ENCODE data around the gene MAP2K6. TPM values are rescaled to one million over a fixed set of nuclear protein-coding genes. Genes with fewer than 3 reads are reported as not detected.

MAP2K6 gene
- total and polyA plus RNA-seq, 10 donors = 3.4 to 36.3 (median 10.2) TPM

DNA sequence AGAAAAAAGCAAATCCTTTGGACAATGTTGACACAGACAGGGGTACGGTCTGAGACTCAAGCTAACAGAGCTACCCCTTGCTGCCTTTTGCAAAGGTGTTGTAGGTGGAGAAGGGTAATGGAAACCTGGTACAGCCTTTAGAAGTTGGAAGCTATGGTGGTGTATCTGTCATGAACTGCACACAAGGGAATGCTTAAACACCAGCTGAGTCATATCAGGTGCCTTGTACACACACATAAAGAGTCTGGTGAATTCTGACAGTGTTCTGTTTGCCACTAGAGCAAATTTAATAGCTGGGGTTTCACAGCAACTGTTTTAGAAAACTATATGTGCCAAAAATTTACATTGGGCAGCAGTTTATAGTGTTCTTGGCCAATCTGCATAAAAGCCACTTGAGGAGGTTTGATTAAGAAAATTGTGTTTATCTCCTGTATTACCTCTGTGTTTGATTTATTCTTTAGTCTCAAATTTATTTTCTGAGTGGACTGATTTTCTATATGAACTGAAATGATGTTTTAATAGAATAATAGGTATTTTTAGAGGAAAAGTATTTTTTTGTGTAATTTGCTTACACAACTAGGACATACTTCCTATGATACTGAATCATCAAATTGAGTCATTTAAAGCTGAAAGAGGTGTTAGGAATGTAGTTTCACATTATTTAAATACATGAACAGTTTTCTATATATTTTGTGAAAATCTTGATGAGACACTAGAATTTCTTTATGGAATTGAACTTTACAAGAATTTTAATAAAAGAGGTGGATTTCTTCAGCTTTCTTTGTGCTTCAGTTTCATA, 136.9 kb downstream of the MAP2K6 start:
- no peak for DNase-seq
- Histone ChIP-seq H3K27me3 (replicated peaks in 1 of 7) (no peaks in the 10 kb centered on the region), H3K4me3 (no peak overlapping the region), H3K4me1 (peaks cover 0 to 9% (median 0%) of the 10 kb centered on the region in 6 donors), H3K27ac (no peak overlapping the region), H3K36me3 (peaks cover 0 to 32% (median 0%) of the 10 kb centered on the region in 6 donors), H3K9me3 (no peaks in the 10 kb centered on the region)
- no peak for TF ChIP-seq POLR2A (IDR thresholded peaks at IDR 0.05)
- TF ChIP-seq, protein P1, sequence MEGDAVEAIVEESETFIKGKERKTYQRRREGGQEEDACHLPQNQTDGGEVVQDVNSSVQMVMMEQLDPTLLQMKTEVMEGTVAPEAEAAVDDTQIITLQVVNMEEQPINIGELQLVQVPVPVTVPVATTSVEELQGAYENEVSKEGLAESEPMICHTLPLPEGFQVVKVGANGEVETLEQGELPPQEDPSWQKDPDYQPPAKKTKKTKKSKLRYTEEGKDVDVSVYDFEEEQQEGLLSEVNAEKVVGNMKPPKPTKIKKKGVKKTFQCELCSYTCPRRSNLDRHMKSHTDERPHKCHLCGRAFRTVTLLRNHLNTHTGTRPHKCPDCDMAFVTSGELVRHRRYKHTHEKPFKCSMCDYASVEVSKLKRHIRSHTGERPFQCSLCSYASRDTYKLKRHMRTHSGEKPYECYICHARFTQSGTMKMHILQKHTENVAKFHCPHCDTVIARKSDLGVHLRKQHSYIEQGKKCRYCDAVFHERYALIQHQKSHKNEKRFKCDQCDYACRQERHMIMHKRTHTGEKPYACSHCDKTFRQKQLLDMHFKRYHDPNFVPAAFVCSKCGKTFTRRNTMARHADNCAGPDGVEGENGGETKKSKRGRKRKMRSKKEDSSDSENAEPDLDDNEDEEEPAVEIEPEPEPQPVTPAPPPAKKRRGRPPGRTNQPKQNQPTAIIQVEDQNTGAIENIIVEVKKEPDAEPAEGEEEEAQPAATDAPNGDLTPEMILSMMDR (IDR thresholded peaks at IDR 0.05 in 8 of 11, conservative IDR thresholded peaks at IDR 0.05 in 3 of 11) = no peak
- no peak for TF ChIP-seq POLR2AphosphoS5 (IDR thresholded peaks at IDR 0.05)
- 89 to 100% (median 100%) methylated on average over 1 of the region's 1 CpG for WGBS, 5 donors
- intact Hi-C loops (cut with DNase I; ENCODE audit: low total_unique reads) = no loop called here

DNA sequence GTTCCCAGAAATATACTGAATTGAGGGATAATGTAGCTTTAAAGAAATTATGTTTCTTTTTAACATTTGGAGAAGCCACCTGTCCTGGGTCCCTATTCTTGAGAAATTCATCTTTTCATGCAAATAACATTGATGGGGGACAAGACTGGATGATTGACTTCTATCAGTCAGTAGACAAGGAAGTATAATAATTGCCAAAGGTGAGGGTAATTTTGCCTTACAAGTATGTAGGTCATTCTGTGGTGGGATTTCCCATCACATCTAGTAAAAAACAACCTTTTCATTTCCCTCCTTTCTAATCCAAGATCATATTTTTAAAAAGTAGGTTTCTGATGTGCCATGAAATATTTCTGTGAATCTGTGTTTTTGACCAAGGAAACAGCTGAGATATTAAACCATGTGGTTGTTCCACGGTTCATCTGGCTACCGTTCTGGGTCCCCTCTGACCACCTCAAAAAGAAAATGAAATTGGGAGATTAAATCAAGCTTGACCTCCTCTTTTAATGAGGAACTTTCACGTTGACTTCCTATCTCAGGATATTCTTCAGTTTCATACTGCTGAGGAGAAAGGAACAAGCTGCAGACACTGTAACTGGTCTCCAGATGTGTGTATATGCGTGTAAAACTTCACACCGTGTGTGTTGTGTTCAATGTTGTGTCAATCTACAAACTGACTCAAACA, 138.6 kb downstream of the MAP2K6 start:
- H3K27me3 ChIP-seq (replicated peaks in 1 of 7) = no peaks in the 10 kb centered on the region
- H3K36me3 ChIP-seq = peaks cover 0 to 19% (median 0%) of the 10 kb centered on the region in 6 donors
- no peak overlapping the region for H3K27ac ChIP-seq
- H3K4me1 ChIP-seq = peaks cover 0 to 9% (median 0%) of the 10 kb centered on the region in 6 donors
- H3K9me3 ChIP-seq = no peaks in the 10 kb centered on the region
- DNase-seq = no peak
- TF ChIP-seq, protein P1 (IDR thresholded peaks at IDR 0.05 in 8 of 11, conservative IDR thresholded peaks at IDR 0.05 in 3 of 11) = no peak
- no peak for TF ChIP-seq POLR2A (IDR thresholded peaks at IDR 0.05)
- TF ChIP-seq POLR2AphosphoS5 (IDR thresholded peaks at IDR 0.05) = no peak
- 64 to 83% (median 72%) methylated on average over 5 of the region's 5 CpGs for WGBS, 5 donors
- H3K4me3 ChIP-seq = no peak overlapping the region
- intact Hi-C loops (cut with DNase I; ENCODE audit: low total_unique reads) = no loop called here

DNA sequence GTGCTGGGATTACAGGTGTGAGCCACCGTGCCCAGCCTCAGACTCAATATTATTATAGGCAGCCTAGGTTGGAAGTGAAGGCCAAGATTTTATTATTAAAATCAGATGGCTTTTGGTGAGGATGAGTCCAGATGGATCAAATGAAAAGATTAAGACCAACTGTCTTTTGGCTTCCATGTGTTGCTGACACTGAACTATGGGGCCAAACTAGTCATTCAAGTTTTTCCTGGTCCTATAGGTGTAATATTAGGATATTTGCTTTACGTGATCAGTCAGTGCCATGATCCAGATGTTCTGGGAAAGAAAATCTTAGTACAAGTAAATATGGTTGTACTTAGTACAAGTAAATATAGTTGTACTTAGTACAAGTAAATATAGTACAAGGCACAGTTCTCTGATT, 140.6 kb downstream of the MAP2K6 start:
- DNase-seq = no peak
- H3K27ac ChIP-seq = no peak overlapping the region
- no peaks in the 10 kb centered on the region for H3K27me3 ChIP-seq (replicated peaks in 1 of 7)
- H3K4me1 ChIP-seq = peaks cover 0 to 9% (median 0%) of the 10 kb centered on the region in 6 donors
- intact Hi-C loops (cut with DNase I; ENCODE audit: low total_unique reads) = no loop called here
- TF ChIP-seq POLR2A (IDR thresholded peaks at IDR 0.05) (no peak), POLR2AphosphoS5 (IDR thresholded peaks at IDR 0.05) (no peak)
- TF ChIP-seq, protein P1 (IDR thresholded peaks at IDR 0.05 in 8 of 11, conservative IDR thresholded peaks at IDR 0.05 in 3 of 11) = no peak
- H3K9me3 ChIP-seq = no peaks in the 10 kb centered on the region
- peaks cover 0 to 13% (median 0%) of the 10 kb centered on the region in 6 donors for H3K36me3 ChIP-seq
- 71 to 91% (median 76%) methylated on average over 2 of the region's 2 CpGs for WGBS, 5 donors
- H3K4me3 ChIP-seq = no peak overlapping the region

DNA sequence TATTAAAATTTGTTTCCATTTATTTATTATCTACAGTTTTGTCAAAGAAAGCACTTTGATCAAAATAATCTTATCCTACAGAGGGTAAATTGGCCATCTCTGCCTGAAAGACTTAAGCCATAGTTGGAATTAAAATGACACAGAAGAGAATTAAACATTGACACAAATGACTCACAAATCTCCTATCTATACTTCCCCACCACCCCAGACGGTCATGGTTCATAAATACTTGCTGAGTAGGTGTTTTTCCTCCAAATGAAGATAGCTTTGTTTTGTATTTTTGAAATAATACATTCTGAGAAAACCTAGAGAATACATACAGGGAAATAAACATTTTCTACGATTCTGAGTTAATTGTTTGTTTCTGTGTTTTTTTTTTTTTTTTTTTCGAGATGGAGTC, 142.8 kb downstream of the MAP2K6 start:
- Histone ChIP-seq H3K4me1 (peaks cover 0 to 9% (median 0%) of the 10 kb centered on the region in 6 donors), H3K27me3 (replicated peaks in 1 of 7) (no peaks in the 10 kb centered on the region), H3K4me3 (no peak overlapping the region), H3K27ac (no peak overlapping the region), H3K9me3 (no peaks in the 10 kb centered on the region), H3K36me3 (peaks cover 0 to 13% (median 0%) of the 10 kb centered on the region in 6 donors)
- WGBS, 5 donors = 67 to 82% (median 77%) methylated on average over 3 of the region's 3 CpGs
- TF ChIP-seq, protein P1 (IDR thresholded peaks at IDR 0.05 in 8 of 11, conservative IDR thresholded peaks at IDR 0.05 in 3 of 11) = no peak
- TF ChIP-seq POLR2A (IDR thresholded peaks at IDR 0.05) (no peak), POLR2AphosphoS5 (IDR thresholded peaks at IDR 0.05) (no peak)
- DNase-seq = no peak
- intact Hi-C loops (cut with DNase I; ENCODE audit: low total_unique reads) = no loop called here

All from spleen (tissue), 11 donors.